DMS153 treated with DMSO at 0.1 percent for 48 hours (cell line): ENCODE measurements around the gene GNB1L.
"Not testable (repeated sequence)": the region's sequence is repeated elsewhere in the genome, so short reads cannot be mapped to it uniquely, and the experiment has no call there.

Source experiments
- DNase-seq: peaks from one replicate; lab custom pipeline; 2025; ENCODE audit not compliant: unreplicated experiment; lab: John Stamatoyannopoulos, UW

GNB1L gene

DNA sequence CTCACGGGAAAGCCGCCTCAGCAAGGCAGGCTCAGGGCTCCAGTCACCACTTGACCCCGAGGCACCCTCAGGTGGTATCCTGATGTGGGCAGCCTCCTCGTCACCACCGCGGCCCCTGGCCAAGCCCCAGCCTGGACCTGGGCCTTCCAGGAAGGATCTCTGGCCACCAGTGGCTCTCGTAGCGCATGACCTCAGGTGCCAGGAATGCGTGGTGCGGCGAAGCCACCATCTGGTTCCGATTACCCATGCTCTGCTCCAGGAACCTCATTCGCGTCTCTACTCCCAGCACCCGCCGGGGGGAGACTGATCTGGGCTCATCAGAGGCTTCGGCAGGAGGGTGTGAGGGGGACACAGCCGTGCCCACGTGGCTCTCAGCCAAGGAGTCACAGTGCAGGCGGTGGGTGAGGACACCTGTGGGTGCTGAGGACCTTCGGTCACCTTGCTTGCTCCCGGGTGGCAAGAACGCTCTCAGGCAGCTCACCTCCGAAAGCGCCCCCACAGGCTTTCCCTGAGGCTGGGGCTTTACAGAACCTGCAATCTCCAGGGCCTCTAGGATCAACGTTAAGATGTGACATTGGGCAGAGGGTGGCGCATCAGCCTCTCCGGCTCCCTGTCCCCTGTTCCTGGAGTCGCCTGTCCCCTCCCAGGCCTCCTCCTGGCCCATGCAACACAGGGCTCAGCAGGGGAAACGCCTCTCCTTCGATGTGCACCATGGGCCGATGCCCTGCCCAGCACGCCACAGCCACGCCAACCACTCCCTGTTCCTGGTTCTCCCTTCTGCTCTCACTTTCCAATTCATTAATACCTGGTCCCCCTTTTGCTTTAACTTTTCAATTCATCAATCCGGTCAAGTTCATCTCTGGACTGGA, 55.1 kb downstream of the GNB1L start:
- DNase-seq = no peak

DNA sequence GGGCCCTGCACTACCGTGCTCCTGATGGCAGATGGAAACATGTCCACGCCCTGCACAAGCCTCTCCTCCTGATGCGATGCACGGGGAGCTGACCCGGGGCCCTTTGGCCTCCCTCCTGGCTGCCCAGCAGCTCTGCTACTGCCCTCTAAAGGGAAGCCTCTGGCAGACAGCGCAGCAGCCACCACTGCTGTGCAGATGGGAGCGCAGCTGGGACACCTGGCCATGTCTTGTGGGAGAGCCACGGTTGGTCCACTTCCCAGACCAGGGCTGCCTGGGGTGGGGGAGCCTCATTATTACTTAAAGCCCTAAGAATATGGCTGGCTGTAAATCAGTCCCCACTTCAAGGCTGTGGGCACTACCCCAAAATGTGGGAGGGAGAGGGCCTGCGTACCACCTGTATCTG, 55.8 kb downstream of the GNB1L start:
- no peak for DNase-seq

DNA sequence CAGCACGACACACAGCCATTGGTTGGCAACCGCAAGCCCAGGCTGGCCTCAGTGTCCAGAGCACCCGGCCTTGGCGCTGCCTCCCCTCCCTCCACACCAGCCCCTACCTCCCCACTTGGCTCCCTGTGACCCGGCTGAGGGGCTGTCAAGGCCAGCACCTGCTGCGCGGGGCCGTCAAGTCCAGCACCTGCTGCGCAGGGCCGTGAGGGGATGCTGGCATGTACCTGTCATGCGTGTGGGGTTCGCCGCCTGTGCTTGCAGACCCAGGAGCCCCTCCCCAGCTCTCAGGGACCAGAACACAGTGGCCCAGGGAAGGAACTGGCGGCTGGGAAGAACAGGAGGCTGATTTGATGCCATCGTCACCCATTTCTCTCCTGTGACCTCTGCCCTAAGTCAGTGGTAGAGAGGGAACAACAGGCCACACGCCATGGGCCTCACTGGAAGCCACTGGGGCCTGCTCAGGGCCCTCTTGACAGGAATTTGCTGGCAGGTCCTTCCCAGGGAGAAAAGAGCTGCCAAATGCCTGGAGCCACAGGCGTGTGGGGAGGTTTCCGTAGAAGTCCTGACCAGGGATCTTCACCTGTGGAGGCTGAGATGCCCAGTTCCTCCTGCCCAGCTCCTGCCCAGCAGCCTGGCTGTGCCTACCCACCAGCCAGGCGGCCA, 56.5 kb downstream of the GNB1L start:
- no peak for DNase-seq

DNA sequence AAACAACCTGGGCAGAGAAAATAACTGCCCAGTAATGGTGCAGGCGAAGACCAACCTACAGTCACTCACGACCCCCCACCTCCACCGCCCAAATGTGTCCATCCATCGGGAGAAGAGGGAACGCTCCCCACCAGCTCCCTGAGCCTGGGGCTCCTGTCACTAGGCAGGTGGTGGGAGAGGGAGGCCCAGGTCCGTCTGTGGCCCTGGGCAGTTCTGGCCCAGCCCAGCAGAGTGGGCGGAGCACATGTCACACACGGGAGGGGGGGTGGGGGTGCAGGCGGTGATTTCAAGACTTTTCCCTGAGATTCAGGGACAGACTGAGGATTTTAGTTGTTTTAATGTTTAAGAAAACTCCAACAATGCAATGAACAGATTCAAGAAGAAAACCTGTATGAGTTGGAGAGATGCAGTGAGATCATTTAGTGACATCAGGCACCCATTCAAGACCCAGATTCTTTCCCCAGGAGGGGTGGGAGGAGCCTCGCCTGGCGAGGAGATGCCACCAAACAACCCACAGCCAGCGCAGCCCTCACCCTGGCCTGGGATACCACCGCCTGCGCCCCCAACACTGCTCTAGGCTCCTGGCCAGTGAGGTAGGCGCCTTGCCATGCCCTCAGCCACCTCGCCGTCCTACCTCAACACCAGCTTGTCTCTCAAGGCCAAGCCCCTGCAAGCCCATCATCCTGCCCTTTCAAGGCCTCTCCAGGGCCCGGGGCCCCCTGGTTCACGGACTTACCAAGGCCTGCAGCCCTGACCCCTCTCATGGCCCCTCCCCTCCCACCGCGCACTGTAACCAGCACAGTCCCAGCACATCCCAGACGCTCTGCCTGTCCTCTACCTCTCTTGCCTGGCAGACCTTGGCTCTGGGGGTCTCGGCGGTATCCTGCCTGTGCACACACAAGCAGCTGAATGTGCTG, 57.3 kb downstream of the GNB1L start:
- no peak for DNase-seq

DNA sequence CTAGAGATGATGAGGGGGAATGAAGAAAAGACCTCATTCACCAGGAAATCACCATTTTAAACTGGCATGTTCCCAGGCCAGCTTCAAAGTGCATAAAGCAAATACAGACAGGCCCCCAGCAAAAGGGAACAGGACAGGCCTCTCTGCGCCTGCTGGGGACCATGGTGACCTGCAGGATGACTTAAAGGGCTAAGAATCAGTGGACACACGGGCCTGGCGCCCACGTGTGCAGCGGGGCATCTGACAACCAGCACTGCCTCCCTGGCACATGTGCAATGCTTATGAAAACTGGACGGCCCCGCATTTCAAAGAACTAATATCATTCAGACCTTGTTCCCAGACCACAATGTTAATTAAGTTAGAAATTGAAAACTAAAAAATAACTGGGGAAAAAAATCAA, 58.5 kb downstream of the GNB1L start:
- DNase-seq = no peak

DNA sequence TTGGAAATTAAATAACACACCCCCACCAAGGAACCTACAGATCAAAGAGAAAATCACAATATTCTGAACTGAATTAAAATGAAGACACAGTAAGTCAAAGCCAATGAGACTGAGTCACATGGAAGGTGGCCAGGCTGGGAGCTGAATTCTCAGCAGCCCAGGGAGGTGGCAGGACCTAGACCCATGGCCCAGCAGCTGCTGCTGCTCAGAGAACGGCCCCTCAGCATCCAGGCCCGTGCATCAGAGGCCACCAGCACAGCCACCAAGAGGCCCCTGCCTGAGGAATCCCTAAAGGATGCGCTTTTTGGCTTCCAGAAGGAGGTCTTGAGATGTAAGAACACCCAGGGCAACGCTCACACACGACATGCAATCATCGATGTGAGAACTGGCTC, 59.1 kb downstream of the GNB1L start:
- DNase-seq = no peak

DNA sequence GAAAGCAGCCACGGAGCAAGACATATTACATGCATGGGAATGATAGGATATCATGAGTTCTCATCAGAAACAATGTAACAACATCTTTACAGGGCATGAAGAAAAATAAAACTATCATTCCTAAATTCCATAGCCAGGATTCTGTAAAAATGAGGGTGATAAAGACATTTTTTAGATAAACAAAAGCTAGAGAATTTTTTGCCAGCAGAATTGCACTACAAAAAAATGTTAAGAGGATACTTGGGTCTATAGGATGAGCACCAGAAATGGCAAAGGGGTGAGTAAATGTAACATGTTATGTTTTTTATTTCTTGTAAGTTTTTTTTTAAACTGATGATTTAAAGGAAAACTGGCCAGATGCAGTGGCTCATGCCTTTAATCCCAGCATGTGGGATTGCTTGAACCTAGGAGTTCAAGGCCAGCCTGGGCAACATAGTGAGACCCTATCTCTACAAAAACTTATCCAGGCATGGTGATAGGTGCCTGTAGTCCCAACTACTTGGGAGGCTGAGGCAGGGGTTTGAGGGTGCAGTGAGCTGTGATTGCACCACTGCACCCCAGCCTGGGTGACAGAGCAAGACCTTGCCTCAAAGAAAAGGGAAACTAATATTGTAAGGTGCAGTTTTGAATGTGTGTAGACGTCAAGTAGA, 60.9 kb downstream of the GNB1L start:
- no peak for DNase-seq

DNA sequence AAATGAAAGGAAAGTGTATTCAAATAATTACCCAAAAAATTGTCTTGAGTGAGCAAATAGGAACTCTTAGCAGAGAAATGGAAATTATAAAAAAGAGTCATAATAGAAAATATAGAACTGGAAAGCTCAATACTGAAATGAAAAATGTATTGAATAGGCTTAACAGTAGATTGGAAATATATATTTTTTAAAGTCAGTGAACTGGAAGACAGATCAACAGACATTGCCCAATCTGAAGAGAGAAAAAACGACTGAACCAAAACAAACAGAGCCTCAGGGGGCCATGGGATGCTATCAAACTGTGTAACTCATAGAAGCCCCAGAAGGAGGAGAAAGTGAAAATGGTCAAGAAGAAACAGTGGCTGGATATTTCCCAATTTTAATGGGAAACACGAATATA, 61.5 kb downstream of the GNB1L start:
- DNase-seq = no peak

DNA sequence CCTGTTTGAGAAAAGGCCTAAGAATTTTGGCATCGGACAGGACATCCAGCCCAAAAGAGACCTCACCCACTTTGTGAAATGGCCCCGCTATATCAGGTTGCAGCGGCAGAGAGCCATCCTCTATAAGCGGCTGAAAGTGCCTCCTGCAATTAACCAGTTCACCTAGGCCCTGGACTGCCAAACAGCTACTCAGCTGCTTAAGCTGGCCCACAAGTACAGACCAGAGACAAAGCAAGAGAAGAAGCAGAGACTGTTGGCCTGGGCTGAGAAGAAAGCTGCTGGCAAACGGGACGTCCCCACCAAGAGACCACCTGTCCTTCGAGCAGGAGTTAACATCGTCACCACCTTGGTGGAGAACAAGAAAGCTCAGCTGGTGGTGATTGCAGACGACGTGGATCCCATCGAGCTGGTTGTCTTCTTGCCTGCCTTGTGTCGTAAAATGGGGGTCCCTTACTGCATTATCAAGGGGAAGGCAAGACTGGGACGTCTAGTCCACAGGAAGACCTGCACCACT, 62.2 kb downstream of the GNB1L start:
- DNase-seq = not testable (repeated sequence)

DNA sequence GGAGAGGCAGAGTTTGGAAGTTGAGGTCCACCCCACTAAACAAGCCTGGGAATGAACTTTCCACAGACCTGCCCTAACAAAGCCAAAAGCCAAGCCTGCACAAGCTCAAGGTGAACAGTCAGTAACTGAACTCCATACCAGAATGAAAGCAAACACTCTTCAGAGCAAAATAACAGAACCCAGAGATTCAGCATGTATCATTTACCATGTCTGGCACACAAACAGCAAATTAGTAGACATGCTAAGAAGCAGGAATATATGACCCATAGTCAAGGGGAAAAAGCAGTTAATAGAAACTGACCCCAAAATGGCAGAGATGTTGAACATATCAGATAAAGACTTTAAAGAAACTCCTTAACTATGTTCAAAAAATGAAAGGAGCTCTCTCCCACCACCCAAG, 62.8 kb downstream of the GNB1L start:
- DNase-seq = no peak

DNA sequence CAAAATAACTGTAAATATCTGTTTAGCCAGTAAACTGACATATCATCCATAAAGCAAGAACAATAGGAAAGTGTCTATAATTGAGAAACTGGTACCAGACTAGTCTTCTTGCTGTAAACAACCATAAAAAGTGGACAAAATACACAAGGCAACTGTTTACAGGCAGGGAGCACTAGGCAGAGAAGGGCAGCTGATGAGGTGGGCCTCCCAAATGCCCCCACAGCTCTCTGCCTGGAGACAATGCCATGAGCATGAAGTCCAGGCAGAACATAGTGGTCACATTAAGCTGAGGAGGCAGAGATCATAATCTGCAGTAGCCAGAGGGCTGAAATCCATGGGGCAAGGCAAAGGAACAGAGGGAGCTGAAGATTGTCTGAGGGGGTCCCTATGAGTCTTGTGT, 63.4 kb downstream of the GNB1L start:
- DNase-seq = no peak

DNA sequence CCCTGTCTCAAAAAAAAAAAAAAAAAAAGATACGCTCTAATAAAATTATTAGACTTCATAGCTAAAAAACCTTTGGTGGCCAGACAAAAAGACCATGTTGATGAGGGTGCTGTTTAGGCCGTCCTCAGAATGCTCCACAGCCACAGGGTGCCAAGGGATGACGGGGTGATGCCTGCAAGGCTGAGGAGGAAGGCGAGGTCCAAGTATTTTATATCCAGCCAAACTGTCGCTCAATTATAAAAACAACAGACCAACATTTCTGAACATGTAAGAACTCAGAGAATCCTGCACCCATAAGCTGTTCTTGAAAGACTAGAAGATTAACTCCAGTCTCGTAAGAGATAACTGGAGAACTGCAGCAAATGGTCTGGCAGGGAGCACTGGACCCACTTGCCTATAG, 64.8 kb downstream of the GNB1L start:
- no peak for DNase-seq

DNA sequence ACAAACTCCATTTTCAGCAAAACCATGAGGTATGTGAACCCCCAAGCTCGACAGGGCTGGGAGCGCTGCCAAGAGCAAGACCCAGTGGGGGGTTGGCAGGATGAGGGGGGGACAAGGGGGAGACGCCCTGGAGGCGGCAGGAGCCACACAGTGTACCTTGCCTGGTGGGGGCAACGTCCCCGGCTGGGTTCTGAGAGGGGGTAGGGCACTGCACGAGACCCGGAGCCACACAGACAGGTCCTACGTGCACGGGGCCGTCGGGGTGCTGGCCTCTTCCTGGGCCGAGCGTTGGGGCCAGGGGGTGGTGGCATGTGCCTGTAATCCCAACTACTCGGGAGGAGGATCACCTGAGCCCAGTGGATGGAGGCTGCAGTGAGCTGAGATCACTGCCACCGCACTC, 65.3 kb downstream of the GNB1L start:
- DNase-seq = no peak

DNA sequence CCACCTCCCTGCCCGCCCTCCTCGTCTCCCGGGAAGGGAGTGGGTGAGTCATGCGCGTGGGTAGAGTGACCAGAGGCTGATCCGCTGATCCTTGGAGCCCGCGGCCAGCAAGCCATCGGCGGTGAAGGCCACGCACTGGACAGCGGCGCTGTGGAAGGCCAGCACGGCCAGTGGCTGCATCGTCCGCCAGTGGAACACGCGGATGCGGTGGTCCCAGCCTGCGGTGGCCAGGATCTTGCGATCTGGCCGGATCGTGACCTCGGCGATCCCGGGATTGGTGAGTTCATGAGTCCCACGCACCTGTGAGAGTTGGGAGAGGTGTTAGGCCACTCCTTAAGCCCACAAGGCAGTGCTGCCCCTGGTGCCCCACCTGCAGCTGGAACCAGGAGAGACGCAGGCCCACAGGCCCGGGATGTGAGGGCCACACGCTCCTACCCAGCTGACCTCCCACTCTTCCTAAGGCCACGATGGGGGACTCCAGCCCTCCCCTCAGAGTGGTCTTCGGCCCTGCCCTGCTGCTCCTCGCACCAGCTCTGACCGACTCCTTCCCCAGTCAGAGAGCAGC, 65.9 kb downstream of the GNB1L start:
- no peak for DNase-seq

DNA sequence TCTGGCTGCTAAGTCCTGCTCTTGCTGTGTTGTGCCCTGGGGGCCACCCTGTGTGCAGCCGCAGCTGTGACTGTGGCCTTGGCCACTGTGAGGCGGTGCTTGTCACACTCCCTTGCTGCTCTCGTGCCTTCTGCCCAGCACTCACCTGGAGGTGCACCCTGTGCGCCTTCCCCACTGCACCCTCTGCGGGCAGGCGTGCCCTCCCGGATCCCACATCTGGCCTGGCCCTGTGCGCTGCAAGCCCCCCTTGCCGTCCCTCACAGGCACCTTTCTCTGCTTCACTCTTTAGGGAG, 66.9 kb downstream of the GNB1L start:
- DNase-seq = no peak

DNA sequence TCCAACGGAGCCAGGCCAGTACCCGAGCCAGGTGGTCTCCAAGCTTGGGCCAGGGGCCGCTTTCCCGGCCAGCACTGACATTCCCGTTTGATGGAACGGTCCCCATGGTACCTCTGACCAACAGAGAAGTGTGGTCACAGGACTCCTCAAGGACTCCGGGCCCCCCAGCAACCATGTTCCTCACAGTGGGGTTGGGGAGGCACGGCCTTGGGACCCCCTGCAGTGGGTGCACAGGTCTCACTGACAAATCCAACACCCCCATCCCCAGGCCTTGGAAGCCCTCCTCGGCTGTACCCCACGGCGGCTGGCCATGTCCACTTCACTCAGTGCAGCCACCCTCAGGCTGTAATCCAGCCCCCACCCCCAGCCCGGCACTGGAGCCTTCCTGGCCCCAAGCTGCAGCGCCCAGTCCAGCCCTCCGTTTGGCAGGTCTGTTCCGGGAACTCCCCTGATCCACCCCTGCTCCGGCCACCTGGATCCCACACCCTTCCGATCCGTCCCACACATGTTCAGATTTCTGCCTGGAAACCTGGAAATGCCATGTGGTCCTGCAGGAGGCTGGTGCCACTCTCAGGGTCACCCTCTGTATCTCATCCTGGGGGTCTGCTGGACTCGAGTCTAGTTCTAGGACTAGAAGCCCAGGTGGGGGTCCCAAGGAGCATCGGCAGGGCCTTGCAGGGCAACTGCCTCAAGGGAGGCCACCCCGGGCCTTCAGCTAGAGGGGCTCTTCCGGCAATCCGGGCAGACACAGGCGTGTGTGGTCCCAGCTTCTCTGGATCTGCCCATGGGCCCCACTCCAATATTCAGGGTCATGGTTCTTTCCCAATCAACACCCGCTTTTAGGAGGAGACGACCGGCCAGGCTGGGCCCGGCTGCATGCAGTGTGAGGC, 67.5 kb downstream of the GNB1L start:
- DNase-seq = no peak

DNA sequence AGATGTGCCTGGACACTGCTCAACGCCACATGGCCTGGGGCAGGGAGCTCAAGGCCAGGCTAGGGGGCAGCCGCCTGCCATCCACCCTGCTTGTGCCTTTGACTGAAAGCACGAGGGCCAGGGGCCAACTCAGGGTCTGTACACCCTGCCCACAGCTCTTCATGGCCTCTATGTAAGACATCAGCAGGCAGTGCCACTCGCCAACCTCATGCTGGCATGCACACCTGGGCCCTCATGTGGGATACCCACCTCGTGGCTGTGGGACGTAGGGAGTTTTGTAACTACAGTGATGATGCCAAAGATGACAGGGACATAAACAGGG, 68.4 kb downstream of the GNB1L start:
- no peak for DNase-seq

DNA sequence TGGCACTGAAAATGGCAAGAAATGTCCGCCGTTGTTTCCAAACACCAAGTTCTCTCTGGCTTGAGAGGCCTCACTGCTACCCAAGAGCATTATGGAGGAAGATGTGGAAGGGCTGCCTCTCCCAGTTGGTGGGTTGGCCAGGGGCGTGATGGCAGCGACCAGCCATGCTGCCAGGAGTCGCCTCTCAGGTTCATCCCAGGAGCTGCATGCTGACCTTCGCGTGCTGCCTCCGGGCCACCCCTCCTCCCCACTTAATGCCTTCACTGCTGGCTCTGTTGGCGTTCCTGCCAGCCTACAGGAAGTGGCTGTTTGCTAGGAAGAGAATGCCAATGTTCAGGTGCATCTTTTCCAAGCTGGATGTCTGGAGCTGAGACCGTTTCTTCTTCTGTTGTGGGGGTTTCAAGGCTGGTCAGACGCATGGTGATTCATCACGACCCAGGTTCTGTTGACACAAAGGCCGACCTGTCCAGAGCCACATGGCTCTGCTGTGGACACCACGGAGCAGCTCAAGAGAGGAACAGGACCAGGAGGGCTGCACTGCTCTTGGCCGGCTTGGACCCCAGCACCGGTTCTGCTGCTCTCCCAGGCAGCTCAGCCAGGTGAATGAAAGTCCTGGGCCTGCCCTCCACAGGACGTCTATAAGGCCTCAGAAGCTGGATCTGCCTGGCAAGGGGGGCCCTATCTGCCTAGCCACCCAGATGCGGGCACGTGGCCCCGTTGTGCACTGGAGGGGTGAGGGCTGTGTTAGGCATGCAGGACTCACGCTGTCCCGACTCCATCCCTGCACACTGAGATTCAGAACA, 69.0 kb downstream of the GNB1L start:
- DNase-seq = no peak
